Peyer's patch (tissue), 4 donors: ENCODE measurements around the gene FOXS1.

Experiments
- CTCF ChIP-seq, 6 experiments: fragments of 450-650 bp in 4 of 6; fragments of 200-600 bp in 2 of 6; sonication (generic) in 1 of 6; IDR thresholded peaks; one replicate each; pipeline ENCODE4 v1.5.1; 2017 to 2019; ENCODE audit warnings: antibody characterized with exemption in 6 of 6, mild to moderate bottlenecking in 3 of 6, moderate library complexity in 1 of 6
- POLR2A ChIP-seq, 2 donors: fragments of 450-650 bp; IDR thresholded peaks; one replicate each; pipeline ENCODE4 v1.5.1; 2017; ENCODE audit warnings: antibody characterized with exemption in 2 of 2, mild to moderate bottlenecking in 2 of 2, moderate library complexity in 2 of 2

GRCh38 chr20:31859998-31860380, 14.6 kb upstream of the FOXS1 start:
- TF ChIP-seq CTCF (IDR thresholded peaks at IDR 0.05), result no peak
- TF ChIP-seq POLR2A (IDR thresholded peaks at IDR 0.05), result no peak
